Right lobe of liver (tissue), 4 donors: Measurements from ENCODE around the gene THAP5.
A peak's percentile ranks its signal among the peaks of the same experiment; 100 is the strongest.

ENCODE experiments used
- POLR2A ChIP-seq: fragments of 450-650 bp; IDR thresholded peaks from one replicate; pipeline ENCODE4 v1.6.1; 2017; ENCODE audit warnings: antibody characterized with exemption, mild to moderate bottlenecking
- TF ChIP-seq, protein P1 (sequence below), 4 donors: fragments of 200-600 bp in 3 of 4; fragments of 450-650 bp in 1 of 4; IDR thresholded peaks; one replicate each; pipeline versions ENCODE4 v1.5.1 to v1.8.0; 2016 to 2022; ENCODE audit warnings: antibody characterized with exemption in 4 of 4, mild to moderate bottlenecking in 2 of 4
- donor health status: DM: no; HTN: no; CAD: no.
- donor health status: DM: no; HTN: no; CAD: no.
- donor health status: DM: no; HTN: yes; CAD: no.

DNA sequence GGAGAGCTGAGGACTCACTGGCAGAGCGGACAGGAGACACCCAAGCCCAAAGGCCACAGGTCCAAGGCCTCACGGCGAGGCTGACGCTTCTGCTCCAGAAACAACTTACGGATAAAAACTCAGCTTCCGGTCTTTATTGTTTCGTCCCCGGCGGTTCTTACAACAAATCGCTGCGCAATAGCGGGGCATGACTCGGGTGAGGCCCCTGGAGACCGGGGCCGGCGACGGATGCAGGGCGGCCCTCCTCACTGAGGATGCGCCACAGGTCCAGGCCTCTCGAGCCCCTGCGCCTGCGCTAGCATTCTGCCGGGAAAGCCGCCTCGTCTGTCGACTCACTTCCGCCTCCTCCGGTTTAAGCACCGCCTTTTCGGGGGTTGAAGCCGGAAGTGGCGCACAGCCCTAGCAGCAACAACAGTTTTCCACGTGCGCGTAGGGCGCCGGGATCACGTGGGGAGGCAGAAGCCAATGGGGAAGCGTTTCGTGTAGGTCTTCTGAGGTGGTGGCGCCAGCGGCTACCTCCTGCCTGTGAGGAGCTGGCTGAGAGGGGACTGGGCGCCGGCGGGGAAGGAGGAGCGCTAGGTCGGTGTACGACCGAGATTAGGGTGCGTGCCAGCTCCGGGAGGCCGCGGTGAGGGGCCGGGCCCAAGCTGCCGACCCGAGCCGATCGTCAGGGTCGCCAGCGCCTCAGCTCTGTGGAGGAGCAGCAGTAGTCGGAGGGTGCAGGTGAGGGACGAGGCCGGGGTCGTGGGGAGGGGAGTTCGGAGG lies at the start of gene THAP5, which contains the start of gene DNAJB9:
- TF ChIP-seq POLR2A, result peak; percentile 99
- TF ChIP-seq, protein P1, sequence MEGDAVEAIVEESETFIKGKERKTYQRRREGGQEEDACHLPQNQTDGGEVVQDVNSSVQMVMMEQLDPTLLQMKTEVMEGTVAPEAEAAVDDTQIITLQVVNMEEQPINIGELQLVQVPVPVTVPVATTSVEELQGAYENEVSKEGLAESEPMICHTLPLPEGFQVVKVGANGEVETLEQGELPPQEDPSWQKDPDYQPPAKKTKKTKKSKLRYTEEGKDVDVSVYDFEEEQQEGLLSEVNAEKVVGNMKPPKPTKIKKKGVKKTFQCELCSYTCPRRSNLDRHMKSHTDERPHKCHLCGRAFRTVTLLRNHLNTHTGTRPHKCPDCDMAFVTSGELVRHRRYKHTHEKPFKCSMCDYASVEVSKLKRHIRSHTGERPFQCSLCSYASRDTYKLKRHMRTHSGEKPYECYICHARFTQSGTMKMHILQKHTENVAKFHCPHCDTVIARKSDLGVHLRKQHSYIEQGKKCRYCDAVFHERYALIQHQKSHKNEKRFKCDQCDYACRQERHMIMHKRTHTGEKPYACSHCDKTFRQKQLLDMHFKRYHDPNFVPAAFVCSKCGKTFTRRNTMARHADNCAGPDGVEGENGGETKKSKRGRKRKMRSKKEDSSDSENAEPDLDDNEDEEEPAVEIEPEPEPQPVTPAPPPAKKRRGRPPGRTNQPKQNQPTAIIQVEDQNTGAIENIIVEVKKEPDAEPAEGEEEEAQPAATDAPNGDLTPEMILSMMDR (IDR thresholded peaks at IDR 0.05), result peak in 1 of 4 donors; percentile 29
